ENCODE results near the gene TAF6L.

- no peak for TF ChIP-seq CTCF (IDR thresholded peaks at IDR 0.05)
- TF ChIP-seq FOXP1 (CRISPR knock-in tag; IDR thresholded peaks at IDR 0.05; ENCODE audit: borderline replicate concordance), result no peak
- TF ChIP-seq ZMAT4 (CRISPR knock-in tag; IDR thresholded peaks at IDR 0.05), result no peak
- TF ChIP-seq ELF4 (CRISPR knock-in tag; IDR thresholded peaks at IDR 0.05; ENCODE audit: low read depth), result no peak
- TF ChIP-seq NFYB (CRISPR knock-in tag; conservative IDR thresholded peaks at IDR 0.05; ENCODE audit: low read depth), result no peak
- no peak for TF ChIP-seq FOXJ3 (CRISPR knock-in tag; IDR thresholded peaks at IDR 0.05; ENCODE audit: borderline replicate concordance)
- TF ChIP-seq MAX (CRISPR knock-in tag; IDR thresholded peaks at IDR 0.05), result no peak
- no peak for TF ChIP-seq TEAD4 (CRISPR knock-in tag; IDR thresholded peaks at IDR 0.05)
- no peak for TF ChIP-seq ZNF121 (CRISPR knock-in tag; IDR thresholded peaks at IDR 0.05)
- no peak for TF ChIP-seq SP1 (CRISPR knock-in tag; conservative IDR thresholded peaks at IDR 0.05)
- TF ChIP-seq USF2 (CRISPR knock-in tag; IDR thresholded peaks at IDR 0.05), result no peak
- TF ChIP-seq SMAD3 (CRISPR knock-in tag; IDR thresholded peaks at IDR 0.05; ENCODE audit: borderline replicate concordance), result no peak
Measured at GRCh38 chr11:62805961-62806441, 34.8 kb downstream of the TAF6L start.

Data from WTC11 (cell line).